ENCODE measurements around the gene MYL5.

The MYL5 gene

GRCh38 chr4:632196-632790 is 42.0 kb upstream of the MYL5 start:
- CTCF ChIA-PET: no interaction called here
- POLR2A ChIA-PET: no interaction called here
- Histone ChIP-seq H3K36me3 (ENCODE audit: control insufficient read depth in 2 of 2, insufficient read depth in 1 of 2, low read length in 2 of 2) (no peaks in the 10 kb centered on the region), H3K9me3 (ENCODE audit: control insufficient read depth, insufficient read depth, low read depth, low read length) (no peaks in the 10 kb centered on the region), H3K27ac (ENCODE audit: extremely low read depth, low read depth, low read length) (no peak overlapping the region), H3K4me3 (ENCODE audit: low read depth, low read length) (no peak overlapping the region), H3K4me1 (ENCODE audit: control insufficient read depth, insufficient read depth, low read length) (no peaks in the 10 kb centered on the region)
- no peak for TF ChIP-seq ZIC2 (tag by site-specific recombination; IDR thresholded peaks at IDR 0.05)
- TF ChIP-seq ZBTB6 (tag by site-specific recombination; IDR thresholded peaks at IDR 0.05): no peak
- no peak for TF ChIP-seq PRDM1 (tag by site-specific recombination; IDR thresholded peaks at IDR 0.05)
- TF ChIP-seq REST (tag by site-specific recombination; IDR thresholded peaks at IDR 0.05): no peak
- TF ChIP-seq ZNF621 (tag by site-specific recombination; IDR thresholded peaks at IDR 0.05): no peak
- TF ChIP-seq BCL11A (tag by site-specific recombination; IDR thresholded peaks at IDR 0.05; ENCODE audit: low read depth): no peak
- no peak for TF ChIP-seq ZNF626 (tag by site-specific recombination; IDR thresholded peaks at IDR 0.05)
- TF ChIP-seq PRDM4 (tag by site-specific recombination; IDR thresholded peaks at IDR 0.05): no peak
- no peak for TF ChIP-seq ZNF394 (tag by site-specific recombination; IDR thresholded peaks at IDR 0.05; ENCODE audit: borderline replicate concordance)
- TF ChIP-seq ZNF654 (tag by site-specific recombination; IDR thresholded peaks at IDR 0.05; ENCODE audit: low read depth): no peak
- TF ChIP-seq ZBTB7A (tag by site-specific recombination; IDR thresholded peaks at IDR 0.05; ENCODE audit: low read depth): no peak
- no peak for TF ChIP-seq ZBTB17 (tag by site-specific recombination; IDR thresholded peaks at IDR 0.05)
- TF ChIP-seq ZNF768 (tag by site-specific recombination; IDR thresholded peaks at IDR 0.05): no peak
- TF ChIP-seq ZNF133 (tag by site-specific recombination; IDR thresholded peaks at IDR 0.05): no peak
- TF ChIP-seq PRDM2 (tag by site-specific recombination; IDR thresholded peaks at IDR 0.05; ENCODE audit: borderline replicate concordance): no peak
- no peak for TF ChIP-seq ZNF223 (tag by site-specific recombination; IDR thresholded peaks at IDR 0.05)
- TF ChIP-seq ZFP3 (tag by site-specific recombination; IDR thresholded peaks at IDR 0.05; ENCODE audit: low read depth): no peak
- no peak for TF ChIP-seq ZNF26 (tag by site-specific recombination; IDR thresholded peaks at IDR 0.05)

All from HEK293 (cell line).